DMS79 treated with DMSO at 0.1 percent for 48 hours (cell line): ENCODE measurements around the gene CAMK4.

Experiments
- DNase-seq: peaks from one replicate; lab custom pipeline; 2025; lab: John Stamatoyannopoulos, UW

The CAMK4 gene

GRCh38 chr5:111229221-111229835 lies 5.1 kb downstream of the CAMK4 start:
- no peak for DNase-seq

- DNase-seq = no peak
These were observed 6.0 kb downstream of the CAMK4 start for GRCh38 chr5:111229871-111230810.

DNA sequence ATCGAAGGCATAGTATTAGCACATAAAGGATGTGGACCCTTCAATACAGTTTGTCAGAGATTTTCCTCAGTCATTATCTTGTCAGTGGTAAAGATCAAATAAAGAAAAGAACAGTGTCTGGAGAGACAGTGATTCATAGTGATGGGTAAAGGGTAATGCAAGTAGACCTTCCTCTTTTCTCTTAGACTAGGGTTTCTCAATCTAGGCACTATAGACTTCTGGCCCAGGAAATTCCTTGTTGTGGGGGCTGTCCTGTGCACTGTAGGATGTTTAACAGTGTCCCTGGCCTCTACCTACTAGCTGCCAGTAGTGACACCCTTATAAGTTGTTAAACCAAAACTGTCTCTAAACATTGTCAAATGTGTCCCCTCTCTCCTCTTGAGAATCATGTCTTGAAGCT lies 6.9 kb downstream of the CAMK4 start:
- DNase-seq = no peak

DNA sequence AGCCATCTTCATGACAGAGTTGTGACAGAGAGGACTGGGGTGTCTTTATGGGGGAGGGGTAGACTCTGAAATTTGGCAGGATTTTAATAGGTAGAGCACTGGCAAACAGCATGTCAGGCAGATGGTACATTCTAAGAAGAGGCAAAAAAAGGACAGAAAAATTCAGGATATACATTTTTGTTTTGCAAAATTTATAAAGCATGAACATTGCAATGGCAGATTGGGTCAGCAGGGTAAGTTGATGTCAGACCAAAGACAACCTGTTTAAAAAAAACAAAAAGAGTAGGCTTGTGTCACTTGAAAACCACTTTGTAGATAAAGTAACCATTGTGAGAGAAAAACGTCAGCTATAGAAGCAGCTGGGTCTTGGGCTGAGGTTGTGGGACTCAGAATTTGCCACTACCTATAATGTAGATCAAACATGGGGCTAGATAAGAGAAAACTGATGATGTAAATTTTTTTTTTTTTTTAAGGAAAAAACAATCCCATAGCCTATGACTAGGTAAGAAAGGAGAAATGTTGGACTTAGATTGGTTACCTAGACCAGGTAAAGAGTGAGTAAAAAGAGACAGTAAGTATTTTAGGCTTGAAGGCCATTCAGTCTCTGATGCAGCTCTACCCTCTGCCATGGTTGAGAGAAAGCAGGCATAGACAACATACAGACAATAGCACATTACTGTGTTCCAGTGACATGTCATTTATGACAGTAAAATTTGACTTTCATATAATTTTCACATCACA lies 8.3 kb downstream of the CAMK4 start:
- no peak for DNase-seq

GRCh38 chr5:111233052-111233374 lies 8.8 kb downstream of the CAMK4 start:
- DNase-seq = no peak

GRCh38 chr5:111234125-111234524 lies 9.9 kb downstream of the CAMK4 start:
- no peak for DNase-seq

GRCh38 chr5:111235635-111236034 lies 11.5 kb downstream of the CAMK4 start:
- no peak for DNase-seq

- DNase-seq = no peak
These were observed 12.2 kb downstream of the CAMK4 start for GRCh38 chr5:111236348-111236747.

- no peak for DNase-seq
These were observed 12.8 kb downstream of the CAMK4 start for GRCh38 chr5:111236995-111237394.

DNA sequence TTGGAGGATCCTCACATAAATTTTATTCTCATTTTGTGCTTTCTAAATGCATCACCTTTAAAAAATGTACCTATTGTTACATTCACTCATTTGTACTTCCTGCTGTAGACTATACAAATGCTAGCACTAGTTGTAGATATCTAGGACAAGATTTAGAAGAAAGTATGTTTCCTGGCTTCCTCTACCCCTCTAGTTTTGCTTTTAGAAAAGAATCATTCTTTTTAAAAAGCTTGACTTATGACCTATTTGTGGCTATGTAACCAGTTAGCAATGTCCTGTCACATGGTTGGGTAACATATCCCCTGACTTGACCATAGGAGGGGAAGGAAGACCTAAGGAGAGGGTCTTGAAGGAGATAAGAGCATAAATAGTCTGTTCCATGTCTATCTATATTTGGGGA lies 13.3 kb downstream of the CAMK4 start:
- DNase-seq = no peak

GRCh38 chr5:111238431-111239225 lies 14.4 kb downstream of the CAMK4 start:
- DNase-seq = no peak

- DNase-seq = no peak
These were observed 17.5 kb downstream of the CAMK4 start for GRCh38 chr5:111241696-111242095.

- DNase-seq = no peak
These were observed 18.4 kb downstream of the CAMK4 start for GRCh38 chr5:111242606-111243005.

- DNase-seq = no peak
These were observed 19.1 kb downstream of the CAMK4 start for GRCh38 chr5:111243318-111243717.

DNA sequence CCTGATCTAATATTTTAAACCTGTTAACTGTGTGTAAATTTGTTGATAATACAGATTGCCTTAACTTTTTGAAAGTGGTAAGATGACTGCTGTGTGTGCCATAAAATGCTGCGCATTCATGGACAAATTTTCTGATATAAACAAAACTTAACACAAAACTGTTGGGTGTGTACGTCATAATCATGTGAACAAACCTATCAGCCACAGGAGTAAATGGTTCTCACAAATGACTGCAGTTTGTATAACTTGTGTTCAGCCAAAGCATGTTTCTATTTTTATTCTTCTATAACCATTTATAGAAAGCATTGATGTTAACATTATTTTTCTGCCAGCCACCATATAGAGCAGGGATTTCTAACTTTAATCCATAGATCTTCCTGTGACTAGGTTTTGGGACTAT lies 21.5 kb downstream of the CAMK4 start:
- no peak for DNase-seq

DNA sequence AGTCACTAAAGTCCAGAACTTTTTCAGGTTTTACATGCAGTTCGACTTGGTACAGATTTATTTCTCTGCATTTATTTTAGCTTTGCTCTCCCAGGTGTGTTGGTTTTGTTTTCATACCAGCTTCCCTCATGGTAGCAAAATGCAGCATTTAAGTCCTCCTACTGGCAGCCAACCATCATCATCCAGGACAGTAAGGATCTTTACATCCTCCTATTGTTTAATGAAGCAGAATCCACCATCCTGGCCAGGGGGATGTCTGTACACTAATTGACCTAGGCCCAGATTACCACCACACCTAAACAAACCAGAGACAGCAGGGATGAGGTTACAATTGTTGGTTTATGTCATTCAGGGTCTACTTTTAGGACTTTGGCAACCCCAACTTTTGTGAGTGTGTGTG lies 22.3 kb downstream of the CAMK4 start:
- DNase-seq = no peak

DNA sequence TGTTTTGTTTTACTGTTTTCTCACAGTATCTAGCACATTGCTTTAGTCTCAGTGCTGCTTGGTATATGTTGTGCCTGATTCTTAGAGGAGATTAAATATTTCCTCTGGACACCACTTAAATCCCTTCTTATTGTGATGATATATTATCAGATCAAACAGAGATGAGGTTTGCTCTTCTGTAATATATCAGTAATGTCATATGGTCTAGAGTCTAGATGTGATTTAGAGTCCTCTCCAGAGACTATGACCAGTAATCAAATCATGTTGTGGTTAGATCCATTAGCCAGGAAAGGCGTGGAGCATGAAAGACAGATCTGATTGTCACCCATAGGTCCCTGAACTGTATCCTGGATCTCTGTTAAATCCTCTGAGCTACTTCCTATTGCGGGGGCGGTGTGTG lies 24.4 kb downstream of the CAMK4 start:
- DNase-seq = no peak

- no peak for DNase-seq
These were observed 27.7 kb downstream of the CAMK4 start for GRCh38 chr5:111251921-111252320.

- DNase-seq = no peak
These were observed 28.8 kb downstream of the CAMK4 start for GRCh38 chr5:111252799-111253545.

GRCh38 chr5:111254613-111255012 lies 30.4 kb downstream of the CAMK4 start:
- DNase-seq = peak; percentile 12

- DNase-seq = no peak
These were observed 31.0 kb downstream of the CAMK4 start for GRCh38 chr5:111255169-111255568.
